Small intestine (tissue), 7 donors: ENCODE data around the gene UNG. TPM values are rescaled to one million over a fixed set of nuclear protein-coding genes. Genes with fewer than 3 reads are reported as not detected.
A peak's percentile ranks its signal among the peaks of the same experiment; 100 is the strongest.

Source experiments
- DNase-seq, 2 donors: peaks; one replicate each; pipeline versions ENCODE4 v3.0.0 to v3.0.0-alpha.2; 2013
- FAIRE-seq: peaks from 2 replicates; lab custom pipeline; 2012; peaks lifted over from hg19 to GRCh38; lab: Jason Lieb, UNC
- H3K27ac ChIP-seq, 3 donors: one replicate each; pipeline ENCODE4 v1.5.1; 2013; ENCODE audit warnings: low read length in 2 of 3, mild to moderate bottlenecking in 2 of 3, control low read depth in 1 of 3, inconsistent platforms in 1 of 3, low read depth in 1 of 3, moderate library complexity in 1 of 3
- H3K27me3 ChIP-seq, 3 donors: one replicate each; pipeline ENCODE4 v1.6.1; 2013; ENCODE audit warnings: low read length in 3 of 3, inconsistent platforms in 1 of 3; ENCODE audit not compliant: control insufficient read depth in 3 of 3, insufficient read depth in 3 of 3
- H3K36me3 ChIP-seq, 3 donors: one replicate each; pipeline ENCODE4 v1.6.1; 2013; ENCODE audit warnings: low read length in 3 of 3, inconsistent platforms in 1 of 3, low read depth in 1 of 3, mild to moderate bottlenecking in 1 of 3, moderate library complexity in 1 of 3; ENCODE audit not compliant: control insufficient read depth in 3 of 3, insufficient read depth in 2 of 3
- H3K4me1 ChIP-seq, 3 donors: one replicate each; pipeline ENCODE4 v1.6.1; 2013; ENCODE audit warnings: low read length in 2 of 3, inconsistent platforms in 1 of 3, low read depth in 1 of 3, mild to moderate bottlenecking in 1 of 3, moderate library complexity in 1 of 3; ENCODE audit not compliant: control insufficient read depth in 3 of 3, insufficient read depth in 2 of 3
- H3K4me3 ChIP-seq, 3 donors: one replicate each; pipeline ENCODE4 v1.5.1; 2013; ENCODE audit warnings: low read length in 3 of 3, control low read depth in 1 of 3, inconsistent platforms in 1 of 3, low read depth in 1 of 3, mild to moderate bottlenecking in 1 of 3, moderate library complexity in 1 of 3
- H3K9me3 ChIP-seq, 2 donors: one replicate each; pipeline ENCODE4 v1.6.1; 2013; ENCODE audit warnings: low read depth in 1 of 2, low read length in 1 of 2; ENCODE audit not compliant: control insufficient read depth in 2 of 2, insufficient read depth in 1 of 2
- WGBS, 3 donors: extraction: QIAGEN DNeasy Blood & Tissue Kit; methylation state at CpG; one replicate each; pipeline ENCODE4 v1.1.7; 2013; 5-methylcytosine and 5-hydroxymethylcytosine counted together
- polyA plus RNA-seq, 4 donors: library from polyadenylated mRNA; stranded (reverse) in 3 of 4; unstranded in 1 of 4; fragments of 200-250 nt in 3 of 4; fragments of 120-200 nt in 1 of 4; gene quantifications; one replicate each; pipeline versions ENCODE4 v1.2.1 to v1.2.3, GENCODE V29; 2013
- donor health status: healthy with polysubstance abuse.
- donor health status: control.
- donor health status: control.
- donor health status: Bipolar disorder and iron deficiency.
- donor health status: healthy.

The UNG gene
- polyA plus RNA-seq, 4 donors = 11.9 to 44.4 (median 26.7) TPM

GRCh38 chr12:109109746-109110350, 12.5 kb downstream of the UNG start:
- DNase-seq (no peak), FAIRE-seq (no peak)
- Histone ChIP-seq H3K9me3 (no peaks in the 10 kb centered on the region), H3K4me3 (no peak overlapping the region), H3K36me3 (peaks cover 0 to 35% (median 0%) of the 10 kb centered on the region in 3 donors), H3K27ac (peak overlapping the region in 2 of 3 donors; percentile 33 to 98), H3K27me3 (no peaks in the 10 kb centered on the region), H3K4me1 (peaks cover 0 to 14% (median 0%) of the 10 kb centered on the region in 3 donors)
- WGBS, 3 donors = 79 to 87% (median 82%) methylated on average over 6 of the region's 6 CpGs

GRCh38 chr12:109110988-109111495, 13.6 kb downstream of the UNG start:
- H3K4me1 ChIP-seq = peaks cover 0 to 26% (median 8%) of the 10 kb centered on the region in 3 donors
- H3K27me3 ChIP-seq = no peaks in the 10 kb centered on the region
- DNase-seq (peak; percentile 93 to 94), FAIRE-seq (no peak)
- WGBS, 3 donors = 1 to 19% (median 11%) methylated on average over 28 of the region's 28 CpGs
- H3K27ac ChIP-seq = peak overlapping the region; percentile 90 to 98 (median 95)
- peak overlapping the region; percentile 36 to 84 (median 74) for H3K4me3 ChIP-seq
- peaks cover 0 to 28% (median 0%) of the 10 kb centered on the region in 3 donors for H3K36me3 ChIP-seq
- H3K9me3 ChIP-seq = no peaks in the 10 kb centered on the region

- H3K27me3 ChIP-seq = no peaks in the 10 kb centered on the region
- 44 to 74% (median 58%) methylated on average over 11 of the region's 11 CpGs for WGBS, 3 donors
- H3K4me3 ChIP-seq = peak overlapping the region in 1 of 3 donors; percentile 24
- H3K4me1 ChIP-seq = peaks cover 0 to 37% (median 8%) of the 10 kb centered on the region in 3 donors
- peaks cover 0 to 20% (median 0%) of the 10 kb centered on the region in 3 donors for H3K36me3 ChIP-seq
- no peaks in the 10 kb centered on the region for H3K9me3 ChIP-seq
- FAIRE-seq = no peak
- peak; percentile 13 to 71 for DNase-seq
- H3K27ac ChIP-seq = peak overlapping the region; percentile 8 to 80 (median 56)
Observed at GRCh38 chr12:109112720-109113465, 15.5 kb downstream of the UNG start.

- Histone ChIP-seq H3K4me1 (peaks cover 0 to 46% (median 8%) of the 10 kb centered on the region in 3 donors), H3K4me3 (peak overlapping the region in 1 of 3 donors; percentile 24), H3K27ac (peak overlapping the region in 2 of 3 donors; percentile 56 to 86), H3K9me3 (no peaks in the 10 kb centered on the region), H3K36me3 (peaks cover 0 to 13% (median 0%) of the 10 kb centered on the region in 3 donors), H3K27me3 (no peaks in the 10 kb centered on the region)
- 38 to 67% (median 49%) methylated on average over 5 of the region's 5 CpGs for WGBS, 3 donors
- DNase-seq (peak in 1 of 2 donors; percentile 10), FAIRE-seq (no peak)
Observed at GRCh38 chr12:109113661-109114321, 16.4 kb downstream of the UNG start.

GRCh38 chr12:109114644-109115043, 17.2 kb downstream of the UNG start:
- peak overlapping the region; percentile 88 to 94 (median 93) for H3K27ac ChIP-seq
- no peak overlapping the region for H3K4me3 ChIP-seq

GRCh38 chr12:109115404-109115757, 18.0 kb downstream of the UNG start:
- no peaks in the 10 kb centered on the region for H3K27me3 ChIP-seq
- H3K27ac ChIP-seq = peak overlapping the region; percentile 88 to 94 (median 93)
- WGBS, 3 donors = 22 to 67% (median 24%) methylated on average over 3 of the region's 3 CpGs
- DNase-seq = no peak
- peaks cover 0 to 2% (median 0%) of the 10 kb centered on the region in 3 donors for H3K36me3 ChIP-seq
- FAIRE-seq = no peak
- H3K4me1 ChIP-seq = peaks cover 2 to 52% (median 11%) of the 10 kb centered on the region in 3 donors
- peak overlapping the region in 1 of 3 donors; percentile 20 for H3K4me3 ChIP-seq
- H3K9me3 ChIP-seq = no peaks in the 10 kb centered on the region

More at GRCh38 chr12:109114644-109115043, 17.2 kb downstream of the UNG start:
- DNase-seq (no peak), FAIRE-seq (no peak)
- H3K9me3 ChIP-seq = no peaks in the 10 kb centered on the region
- peaks cover 0 to 9% (median 0%) of the 10 kb centered on the region in 3 donors for H3K36me3 ChIP-seq
- H3K4me1 ChIP-seq = peaks cover 0 to 52% (median 8%) of the 10 kb centered on the region in 3 donors
- WGBS, 3 donors = 39 to 60% (median 49%) methylated on average over 2 of the region's 2 CpGs
- no peaks in the 10 kb centered on the region for H3K27me3 ChIP-seq

- peaks cover 0 to 2% (median 0%) of the 10 kb centered on the region in 3 donors for H3K36me3 ChIP-seq
- no peaks in the 10 kb centered on the region for H3K9me3 ChIP-seq
- peak within 1 kb of the TSS; percentile 88 to 94 (median 93) for H3K27ac ChIP-seq
- H3K4me1 ChIP-seq = peaks cover 2 to 52% (median 11%) of the 10 kb centered on the region in 3 donors
- 8 to 45% (median 25%) methylated on average over 14 of the region's 14 CpGs for WGBS, 3 donors
- no peaks in the 10 kb centered on the region for H3K27me3 ChIP-seq
- no peak for FAIRE-seq
- DNase-seq = peak; percentile 89 to 94
- H3K4me3 ChIP-seq = peak within 1 kb of the TSS in 1 of 3 donors; percentile 20
Observed at GRCh38 chr12:109115758-109116610, 18.6 kb downstream of the UNG start, which contains the start of gene ACACB. ACACB (plus strand) TSS chr12:109116587; CDS start chr12:109139406, 22,819 bp downstream.
